DND-41 (cell line): ENCODE results near the gene IZUMO1.

Source experiments
- CTCF ChIP-seq: IDR thresholded peaks from 2 replicates; pipeline ENCODE4 v1.5.1; 2012; ENCODE audit warnings: borderline replicate concordance, low read length, moderate library complexity, mild to moderate bottlenecking; ENCODE audit not compliant: poor library complexity, severe bottlenecking; ENCODE audit errors: extremely low read depth
- EZH2 ChIP-seq: IDR thresholded peaks from 3 replicates; pipeline ENCODE4 v1.6.1; 2012; ENCODE audit warnings: borderline replicate concordance, low read depth, mild to moderate bottlenecking, moderate library complexity, low read length, inconsistent platforms; ENCODE audit not compliant: severe bottlenecking

- TF ChIP-seq CTCF (no peak), EZH2 (no peak)
Observed at GRCh38 chr19:48739404-48740163, 7.1 kb downstream of the IZUMO1 start.
